ENCODE data around the gene VWA8.

- TF ChIP-seq CTCF (IDR thresholded peaks at IDR 0.05) (no peak), POLR2A (IDR thresholded peaks at IDR 0.05) (no peak), POLR2AphosphoS5 (IDR thresholded peaks at IDR 0.05) (no peak)
Measured at GRCh38 chr13:41595298-41595697, 365.6 kb downstream of the VWA8 start.
